H54 (cell line): ENCODE results near the gene EWSR1.

Experiments used
- DNase-seq: peaks from one replicate; pipeline ENCODE4 v3.0.0; 2011; ENCODE audit warnings: low spot score, mixed read lengths; ENCODE audit not compliant: insufficient read length
- FAIRE-seq: peaks from 3 replicates; lab custom pipeline; 2011; peaks lifted over from hg19 to GRCh38; lab: Jason Lieb, UNC
- POLR2A ChIP-seq: IDR thresholded peaks from 2 replicates; pipeline ENCODE4 v1.6.1; 2011; ENCODE audit warnings: low read depth, mild to moderate bottlenecking, low read length

The EWSR1 gene

DNA sequence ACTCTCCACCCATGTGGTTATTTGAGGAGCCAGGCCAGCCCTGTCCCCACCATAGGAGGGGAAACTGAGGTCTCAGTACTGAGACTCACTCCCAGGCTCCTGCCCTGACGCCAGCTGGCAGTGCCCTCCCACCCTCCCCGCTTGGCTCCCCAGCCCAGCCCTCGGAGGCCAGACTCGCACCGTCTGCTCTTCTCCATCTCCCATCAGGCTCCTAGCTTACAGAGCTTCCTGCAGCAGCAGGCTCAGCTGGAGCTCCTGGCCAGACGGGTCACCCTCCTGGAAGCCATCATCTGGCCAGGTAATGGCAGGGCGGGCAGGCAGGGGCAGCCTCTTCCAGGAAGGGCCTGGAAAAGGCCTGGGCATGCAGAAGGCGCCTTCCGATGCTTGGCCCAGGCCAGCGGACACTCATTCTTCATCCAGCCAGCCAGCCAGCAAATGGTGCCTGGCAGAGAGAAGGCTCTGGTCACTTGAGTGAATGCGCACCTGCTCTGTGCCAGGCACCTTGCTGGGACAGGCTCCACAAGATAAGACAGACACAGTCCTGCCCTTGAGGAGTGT lies 12.9 kb upstream of the EWSR1 start:
- FAIRE-seq, result no peak
- no peak for TF ChIP-seq POLR2A

DNA sequence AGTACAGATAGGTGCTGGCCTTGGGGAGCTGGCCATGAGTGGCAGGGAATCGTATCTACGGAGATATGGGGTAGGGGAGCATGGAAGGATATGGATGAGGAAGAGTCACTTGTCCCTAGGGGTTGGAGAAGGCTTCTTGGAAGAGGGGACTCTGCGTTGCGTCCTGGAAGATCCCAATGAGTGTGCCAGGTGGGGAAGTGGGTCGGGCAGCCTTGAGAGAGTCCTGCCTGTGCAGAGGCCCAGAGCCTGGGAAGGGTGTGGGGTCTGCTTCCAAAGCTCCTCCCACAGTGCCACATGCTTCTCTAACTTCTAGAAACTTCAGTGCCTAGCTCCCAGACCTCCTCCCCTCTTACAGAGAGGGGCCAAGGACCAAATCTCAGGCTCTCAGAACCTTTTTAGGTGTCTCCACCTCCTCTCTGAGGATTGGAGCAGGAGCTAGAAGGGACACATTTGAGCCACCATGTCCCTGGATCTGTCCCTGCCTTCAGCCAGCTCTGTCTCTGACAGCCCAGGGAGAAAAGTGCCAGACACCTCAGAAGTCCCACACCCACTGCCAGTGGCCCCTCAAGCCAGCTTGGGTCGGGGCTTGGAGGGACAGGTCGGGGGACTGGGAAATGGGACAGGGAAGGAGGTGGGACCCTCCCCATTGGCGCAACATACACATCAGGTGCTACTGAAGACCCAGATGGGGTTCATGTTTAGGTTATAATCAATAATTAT lies 11.3 kb upstream of the EWSR1 start:
- DNase-seq (no peak), FAIRE-seq (no peak)
- TF ChIP-seq POLR2A, result no peak

More for the DNA sequence above, 12.9 kb upstream of the EWSR1 start:
- DNase-seq, result no peak

DNA sequence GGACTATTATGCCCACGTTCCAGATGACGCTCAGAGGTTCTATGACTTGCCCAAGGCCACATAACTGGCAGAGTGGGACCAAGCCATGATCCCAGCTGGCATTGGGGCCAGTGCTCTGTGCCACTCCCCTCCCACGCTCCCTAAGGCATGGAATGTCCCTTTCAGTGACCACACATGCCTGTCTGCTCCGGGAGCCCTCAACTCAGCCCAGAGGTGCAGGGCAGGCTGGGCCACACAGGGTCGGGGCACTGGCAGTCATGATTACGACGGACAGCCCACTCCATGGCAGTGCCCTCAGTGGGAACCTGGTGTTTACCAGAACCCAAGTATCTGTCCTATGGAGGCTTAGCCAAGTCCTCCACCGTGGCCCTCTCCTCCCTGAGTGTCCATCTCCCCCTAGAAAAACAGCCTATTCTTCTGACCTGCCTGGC lies 10.3 kb upstream of the EWSR1 start:
- no peak for TF ChIP-seq POLR2A
- DNase-seq, result no peak
- FAIRE-seq, result no peak

DNA sequence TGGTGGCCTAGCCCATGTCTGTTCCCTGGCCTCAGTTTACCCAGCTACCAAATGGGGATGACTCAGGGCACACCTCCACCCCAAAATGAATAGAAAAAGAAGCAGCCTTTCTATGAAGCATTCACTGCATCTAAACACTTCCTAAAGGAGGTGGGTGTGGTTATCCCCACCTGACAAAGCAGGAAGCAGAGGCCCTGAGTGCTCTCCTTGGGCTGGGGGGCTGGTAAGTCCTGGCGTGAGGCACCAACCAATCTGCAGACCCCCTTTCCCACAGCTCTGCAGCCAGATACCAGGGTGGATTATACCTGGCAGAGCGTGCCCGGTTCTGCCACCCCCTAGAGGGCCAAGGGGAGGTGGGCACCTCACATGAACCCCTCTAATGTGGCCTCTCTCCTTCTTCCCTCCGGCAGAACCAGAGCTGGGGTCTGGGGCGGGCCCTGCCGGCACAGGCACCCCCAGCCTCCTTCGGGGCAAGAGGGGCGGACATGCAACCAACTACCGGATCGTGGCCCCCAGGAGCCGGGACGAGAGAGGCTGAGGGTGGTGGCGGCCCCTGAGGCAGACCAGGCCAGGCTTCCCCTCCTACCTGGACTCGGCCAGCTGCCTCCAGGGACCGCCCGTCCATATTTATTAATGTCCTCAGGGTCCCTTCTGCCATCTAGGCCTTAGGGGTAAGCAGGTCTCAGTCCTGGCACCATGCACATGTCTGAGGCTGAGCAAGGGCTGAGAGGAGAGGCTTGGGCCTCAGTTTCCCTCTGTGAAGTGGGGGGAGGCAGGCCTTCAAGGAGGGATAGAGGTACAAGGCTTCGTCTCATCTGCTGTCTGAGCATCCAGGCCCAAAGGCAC lies 9.4 kb upstream of the EWSR1 start:
- no peak for DNase-seq
- no peak for TF ChIP-seq POLR2A
- no peak for FAIRE-seq

DNA sequence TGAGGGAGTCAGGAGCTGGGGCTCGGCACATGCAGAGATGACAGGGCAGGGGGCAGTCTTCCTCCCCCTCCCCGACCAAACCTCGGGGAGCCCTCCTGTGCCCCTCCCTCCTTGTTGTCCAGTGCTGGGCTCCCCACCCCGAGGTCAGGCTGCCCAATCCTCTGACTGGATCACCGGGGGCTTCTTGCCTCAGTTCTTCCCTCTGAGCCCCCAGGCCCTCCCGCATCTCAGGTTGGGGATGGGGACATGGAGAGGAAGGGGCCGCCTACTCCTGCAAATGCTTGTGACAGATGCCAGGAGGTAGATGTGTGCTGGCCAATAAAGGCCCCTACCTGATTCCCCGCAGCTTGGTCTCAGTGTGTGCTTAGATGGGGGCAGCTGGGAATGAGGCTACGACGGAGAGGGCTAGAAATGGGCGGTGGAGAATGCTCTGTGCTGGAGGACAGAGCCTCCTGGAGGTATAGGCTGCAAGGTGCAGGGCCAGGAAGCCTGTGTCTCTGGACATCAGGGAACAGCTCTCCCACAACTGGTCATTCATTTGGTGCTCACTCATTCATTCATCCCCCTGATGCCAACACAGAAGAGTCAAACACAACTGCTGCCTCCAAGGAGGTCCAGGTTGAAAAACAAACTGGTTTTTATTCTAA lies 8.7 kb upstream of the EWSR1 start:
- TF ChIP-seq POLR2A, result no peak
- DNase-seq, result no peak
- no peak for FAIRE-seq

DNA sequence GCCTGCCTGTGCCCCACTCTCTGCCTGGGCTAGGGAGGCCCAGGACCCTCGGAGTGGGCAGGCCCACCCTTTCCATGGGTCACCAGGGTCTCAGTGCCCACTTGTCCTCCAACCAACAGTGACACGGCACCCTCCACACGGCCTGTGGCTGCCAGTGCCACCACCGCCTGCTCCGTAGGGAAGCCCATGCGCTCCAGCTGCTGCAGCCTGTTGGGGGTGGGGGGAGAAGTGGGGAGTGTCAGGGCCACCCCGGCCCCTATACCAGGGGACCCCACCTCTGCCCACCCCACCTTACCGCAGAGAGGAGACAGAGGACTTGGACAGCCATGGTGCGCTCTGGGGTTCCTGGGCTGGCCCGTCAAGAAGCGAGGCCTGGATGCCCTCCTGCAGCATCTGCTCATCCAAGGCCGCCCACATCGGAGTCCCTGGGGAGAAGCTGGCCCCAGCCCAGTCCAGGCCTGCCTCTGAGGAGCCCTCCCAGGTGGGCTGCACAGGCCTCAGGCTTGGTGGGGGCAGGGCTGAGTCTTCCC lies 8.0 kb upstream of the EWSR1 start:
- TF ChIP-seq POLR2A, result no peak
- no peak for DNase-seq
- FAIRE-seq, result no peak

DNA sequence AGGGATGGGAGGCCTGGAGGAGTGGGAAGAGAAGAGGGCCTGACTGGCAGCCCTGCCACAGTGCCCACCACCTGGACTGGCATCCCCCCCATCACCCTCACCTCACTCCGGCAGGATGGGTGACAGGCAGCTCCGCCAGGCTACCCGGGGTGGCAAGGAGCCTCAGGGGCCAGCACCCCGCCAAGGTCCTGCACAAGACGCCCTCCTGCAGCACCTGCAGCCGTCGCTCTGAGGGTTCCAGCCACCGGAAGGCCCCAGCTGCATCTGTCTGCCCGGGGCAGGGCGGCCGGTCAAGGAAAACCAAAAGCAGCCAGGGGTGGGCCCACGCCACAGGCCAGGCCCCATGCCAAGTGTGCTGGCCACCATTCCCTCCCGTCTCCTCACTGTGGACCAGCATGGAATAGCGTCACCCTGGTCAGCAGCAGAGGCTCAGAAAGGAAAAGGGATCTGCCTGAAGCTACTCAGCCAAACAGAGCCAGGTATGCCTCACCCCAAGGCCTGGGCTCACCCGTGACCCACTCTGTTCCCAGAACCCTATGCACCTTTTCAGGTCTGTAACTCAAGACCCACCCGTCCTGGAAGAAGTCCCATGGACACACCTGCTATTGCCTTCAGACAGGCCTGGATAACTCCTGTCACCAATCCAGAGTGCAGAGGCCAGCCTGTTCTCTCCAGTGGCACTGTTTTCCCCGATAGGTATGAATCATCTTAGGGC lies 7.3 kb upstream of the EWSR1 start:
- no peak for DNase-seq
- no peak for FAIRE-seq
- TF ChIP-seq POLR2A, result no peak

DNA sequence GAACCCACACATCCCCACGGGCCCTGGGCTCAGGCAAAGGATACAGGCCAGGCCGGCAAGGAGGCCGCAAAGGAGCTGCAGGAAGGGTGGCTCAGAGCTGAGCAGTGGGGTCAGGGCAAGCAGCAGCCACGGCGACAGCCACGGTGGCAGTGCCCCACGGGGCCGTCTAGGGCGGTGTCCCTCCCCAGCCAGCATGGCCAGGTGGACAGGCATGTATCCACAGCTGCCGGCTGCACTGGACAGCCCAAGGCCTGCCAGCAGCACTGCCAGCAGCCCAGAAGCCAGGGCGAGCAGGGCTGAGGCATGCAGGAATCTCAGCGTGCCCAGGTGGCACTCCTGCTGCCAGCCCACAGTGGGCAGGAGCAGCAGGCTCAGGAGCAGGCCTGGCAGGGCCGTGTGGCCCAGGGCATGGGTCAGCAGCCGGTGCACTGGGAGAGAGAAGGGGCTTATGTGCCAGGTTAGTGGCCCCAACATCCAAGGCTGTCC lies 4.2 kb upstream of the EWSR1 start:
- no peak for FAIRE-seq
- no peak for TF ChIP-seq POLR2A
- DNase-seq, result no peak

DNA sequence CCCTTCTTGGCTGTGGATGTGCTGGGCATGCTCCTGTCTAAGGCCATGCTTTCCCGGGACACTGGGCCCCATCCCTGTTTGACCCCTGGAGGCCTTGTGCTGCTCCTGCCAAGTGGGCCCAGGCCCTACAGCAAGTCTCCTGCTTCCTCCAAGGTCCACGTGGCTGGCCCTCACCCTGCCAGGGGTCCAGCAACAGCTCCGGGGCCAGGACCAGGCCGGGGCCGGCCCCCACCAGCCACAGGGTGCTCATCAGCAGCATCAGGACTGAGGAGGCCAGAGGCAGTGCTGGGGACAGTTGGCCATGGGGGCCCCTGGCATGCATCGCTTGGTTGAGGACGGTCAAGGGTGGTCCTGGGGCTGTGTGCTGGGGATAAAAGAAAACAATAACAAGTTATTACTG lies 2.8 kb upstream of the EWSR1 start:
- no peak for FAIRE-seq
- TF ChIP-seq POLR2A, result no peak

DNA sequence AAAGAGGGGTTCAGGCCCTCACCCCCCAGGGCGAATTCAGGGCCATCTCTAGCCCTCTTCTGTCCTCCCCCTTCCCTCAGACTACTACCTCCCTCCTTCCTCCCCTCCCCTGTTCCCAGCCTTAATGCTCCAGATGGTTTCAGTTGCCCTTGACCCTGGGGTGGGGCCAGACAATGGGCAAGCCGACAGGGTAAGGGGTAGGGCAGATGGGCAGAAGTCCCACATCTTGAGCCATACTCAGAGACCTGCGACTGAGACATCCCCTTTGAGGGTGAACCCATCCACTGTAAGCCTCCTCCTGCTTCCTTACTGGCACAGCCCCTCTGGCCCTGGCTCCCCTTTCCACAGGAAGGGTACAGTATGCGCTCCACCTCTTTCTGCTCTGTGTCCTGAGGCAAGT lies 2.1 kb upstream of the EWSR1 start:
- DNase-seq (no peak), FAIRE-seq (no peak)
- TF ChIP-seq POLR2A, result no peak

More for the DNA sequence above, 2.8 kb upstream of the EWSR1 start:
- no peak for DNase-seq

DNA sequence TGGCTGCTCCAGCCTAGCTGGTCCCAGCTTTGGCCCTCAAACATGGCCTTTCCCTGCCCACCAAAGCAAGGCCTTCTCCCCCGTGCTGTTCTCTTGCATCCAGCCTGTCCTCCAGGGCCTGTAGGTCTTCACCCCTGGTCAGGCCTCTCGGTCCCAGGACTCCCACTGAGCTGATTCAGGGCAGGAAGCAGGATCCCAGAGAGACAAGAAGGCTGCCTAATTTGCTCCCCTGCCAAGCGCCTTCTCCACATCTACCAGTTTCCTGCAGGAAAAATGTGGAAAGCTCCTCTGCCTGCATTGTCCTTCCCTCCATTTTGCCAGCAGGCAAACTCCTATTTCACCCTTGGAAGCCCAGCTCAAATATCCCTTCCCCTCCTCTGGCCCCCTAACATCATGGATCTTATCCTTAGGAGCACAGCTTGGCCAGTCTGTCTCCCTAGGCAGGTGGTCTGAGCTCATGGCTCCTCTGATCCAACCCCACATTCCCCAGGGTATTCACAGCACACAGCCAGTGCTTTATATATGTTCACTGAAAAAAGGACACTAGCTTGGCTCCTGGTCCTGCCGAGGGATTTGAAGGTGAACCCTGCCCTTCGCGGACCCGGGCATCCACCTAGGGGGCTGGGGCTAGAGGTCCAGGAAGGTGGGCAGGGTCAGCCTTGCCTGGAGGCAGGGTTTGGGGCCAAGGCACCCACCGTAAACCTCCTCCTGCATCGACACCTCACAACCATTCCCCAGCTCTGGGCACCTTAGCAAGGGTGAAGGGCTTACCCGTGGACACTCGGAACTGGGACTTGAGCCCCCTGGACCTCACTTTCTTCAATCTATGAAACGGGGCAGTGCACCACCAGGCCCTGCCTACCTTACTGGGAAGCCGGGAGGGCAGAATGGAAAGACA lies 1.3 kb upstream of the EWSR1 start:
- no peak for FAIRE-seq
- DNase-seq, result no peak
- no peak for TF ChIP-seq POLR2A

DNA sequence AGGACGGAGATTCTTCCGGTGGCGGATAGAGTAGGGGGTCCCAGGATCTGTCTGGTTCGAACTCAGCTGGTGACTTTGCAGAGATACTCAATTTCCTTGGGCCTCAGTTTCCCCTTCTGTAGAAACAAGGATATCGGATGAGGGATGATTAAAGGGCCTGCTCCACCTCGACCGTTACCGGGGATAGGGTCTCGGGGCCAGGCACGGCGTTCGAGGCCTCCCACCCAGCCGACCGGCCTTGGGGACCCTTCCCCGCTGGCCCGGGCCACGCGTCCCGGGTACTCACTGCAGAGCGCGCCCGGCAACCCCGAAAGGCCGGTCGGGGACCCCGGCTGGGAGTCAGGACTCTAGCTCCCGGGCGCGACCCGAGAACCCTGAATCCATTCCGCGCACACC lies 608 bp upstream of the EWSR1 start:
- DNase-seq (no peak), FAIRE-seq (no peak)
- TF ChIP-seq POLR2A, result no peak
